Liver (tissue), 9 donors: ENCODE data around the gene THBS3. TPM values are rescaled to one million over a fixed set of nuclear protein-coding genes. Genes with fewer than 3 reads are reported as not detected.
A peak's percentile ranks its signal among the peaks of the same experiment; 100 is the strongest.
"Not testable (repeated sequence)": the region's sequence is repeated elsewhere in the genome, so short reads cannot be mapped to it uniquely, and the experiment has no call there.

Source experiments
- DNase-seq: peaks from one replicate; pipeline ENCODE4 v3.0.0-alpha.2; 2017; ENCODE audit warnings: low spot score
- H3K27ac ChIP-seq, 2 donors: one replicate each; pipeline ENCODE4 v1.7.0; 2013; ENCODE audit warnings: inconsistent platforms in 2 of 2, low read length in 2 of 2, control low read depth in 1 of 2, low read depth in 1 of 2, mild to moderate bottlenecking in 1 of 2
- H3K27me3 ChIP-seq, 4 donors: one replicate each; pipeline versions ENCODE4 v1.6.1 to v1.7.0; 2013; ENCODE audit warnings: low read length in 3 of 4, inconsistent platforms in 1 of 4, mild to moderate bottlenecking in 1 of 4, moderate library complexity in 1 of 4; ENCODE audit not compliant: control insufficient read depth in 4 of 4, insufficient read depth in 4 of 4
- H3K36me3 ChIP-seq, 4 donors: one replicate each; pipeline versions ENCODE4 v1.6.1 to v1.7.0; 2013; ENCODE audit warnings: low read length in 3 of 4, mild to moderate bottlenecking in 3 of 4, low read depth in 1 of 4, moderate library complexity in 1 of 4; ENCODE audit not compliant: control insufficient read depth in 4 of 4, insufficient read depth in 3 of 4
- H3K4me1 ChIP-seq, 4 donors: one replicate each; pipeline versions ENCODE4 v1.6.1 to v1.7.0; 2013; ENCODE audit warnings: low read length in 3 of 4, mild to moderate bottlenecking in 3 of 4, moderate library complexity in 1 of 4; ENCODE audit not compliant: control insufficient read depth in 4 of 4, insufficient read depth in 4 of 4
- H3K4me3 ChIP-seq, 3 donors: one replicate each; pipeline versions ENCODE4 v1.6.1 to v1.7.0; 2013; ENCODE audit warnings: low read length in 3 of 3, control low read depth in 1 of 3, low read depth in 1 of 3, mild to moderate bottlenecking in 1 of 3
- H3K9ac ChIP-seq, 2 donors: one replicate each; pipeline ENCODE4 v1.7.0; 2013; ENCODE audit warnings: low read length in 2 of 2, mild to moderate bottlenecking in 2 of 2, moderate library complexity in 2 of 2, control low read depth in 1 of 2, low read depth in 1 of 2
- H3K9me3 ChIP-seq, 4 donors: one replicate each; pipeline versions ENCODE4 v1.6.1 to v1.7.0; 2013; ENCODE audit warnings: low read length in 3 of 4; ENCODE audit not compliant: control insufficient read depth in 4 of 4
- EGR1 ChIP-seq, 2 donors: IDR thresholded peaks; 2 replicates each; pipeline ENCODE4 v1.6.1; 2016 to 2018; ENCODE audit warnings: antibody characterized with exemption in 2 of 2, low read depth in 2 of 2
- FOXA1 ChIP-seq: IDR thresholded peaks from 2 replicates; pipeline ENCODE4 v1.6.1; 2016; ENCODE audit warnings: antibody characterized with exemption
- FOXA2 ChIP-seq: IDR thresholded peaks from 2 replicates; pipeline ENCODE4 v1.6.1; 2016; ENCODE audit warnings: antibody characterized with exemption
- GABPA ChIP-seq, 2 donors: IDR thresholded peaks in 1 of 2; conservative IDR thresholded peaks in 1 of 2; 2 replicates each; pipeline ENCODE4 v1.6.1; 2016; ENCODE audit warnings: antibody characterized with exemption in 2 of 2, mild to moderate bottlenecking in 1 of 2, moderate library complexity in 1 of 2
- HNF4A ChIP-seq, 2 donors: conservative IDR thresholded peaks; 2 replicates each; pipeline ENCODE4 v1.6.1; 2016; ENCODE audit warnings: antibody characterized with exemption in 2 of 2, mild to moderate bottlenecking in 2 of 2
- HNF4G ChIP-seq: IDR thresholded peaks from 2 replicates; pipeline ENCODE4 v1.6.1; 2016; ENCODE audit warnings: antibody characterized with exemption
- RAD21 ChIP-seq, 2 donors: IDR thresholded peaks; 2 replicates each; pipeline ENCODE4 v1.6.1; 2016; ENCODE audit warnings: antibody characterized with exemption in 2 of 2, mild to moderate bottlenecking in 2 of 2
- YY1 ChIP-seq: IDR thresholded peaks from 2 replicates; pipeline ENCODE4 v1.6.1; 2016; ENCODE audit warnings: antibody characterized with exemption, mild to moderate bottlenecking
- WGBS: extraction: QIAGEN DNeasy Blood & Tissue Kit; methylation state at CpG from one replicate; pipeline ENCODE4 v1.1.7; 2013; 5-methylcytosine and 5-hydroxymethylcytosine counted together
- polyA plus RNA-seq, 2 donors: library from polyadenylated mRNA; stranded (reverse) in 1 of 2; unstranded in 1 of 2; fragments of 200-250 nt in 1 of 2; fragments of >200 nt in 1 of 2; fragmentation: Nextera tagmentation in 1 of 2; extraction: Ambion mirVana in 1 of 2; gene quantifications; one replicate each; pipeline versions ENCODE4 v1.2.1 to v1.2.3, GENCODE V29; 2013 to 2015
- total RNA-seq, 2 donors: library from RNA; depleted of rRNA; stranded (reverse); fragments of >200 nt; gene quantifications; one replicate each; pipeline ENCODE4 v1.2.3, GENCODE V29; 2014
- TF ChIP-seq, protein P1 (sequence below): fragments of 150-350 bp; IDR thresholded peaks from 2 replicates; pipeline ENCODE4 v1.5.1; 2017; ENCODE audit warnings: improper control_type of control experiment, low read depth, low read length; ENCODE audit not compliant: missing input control
- TF ChIP-seq, protein P2 (sequence below): IDR thresholded peaks from 2 replicates; pipeline ENCODE4 v1.6.1; 2016; ENCODE audit warnings: antibody characterized with exemption
- donor health status: healthy.
- donor health status: healthy.
- donor health status: healthy.
- donor health status: healthy.
- donor health status: healthy.

THBS3 gene
- total and polyA plus RNA-seq, 4 donors = 3.1 to 6.9 (median 4.2) TPM

DNA sequence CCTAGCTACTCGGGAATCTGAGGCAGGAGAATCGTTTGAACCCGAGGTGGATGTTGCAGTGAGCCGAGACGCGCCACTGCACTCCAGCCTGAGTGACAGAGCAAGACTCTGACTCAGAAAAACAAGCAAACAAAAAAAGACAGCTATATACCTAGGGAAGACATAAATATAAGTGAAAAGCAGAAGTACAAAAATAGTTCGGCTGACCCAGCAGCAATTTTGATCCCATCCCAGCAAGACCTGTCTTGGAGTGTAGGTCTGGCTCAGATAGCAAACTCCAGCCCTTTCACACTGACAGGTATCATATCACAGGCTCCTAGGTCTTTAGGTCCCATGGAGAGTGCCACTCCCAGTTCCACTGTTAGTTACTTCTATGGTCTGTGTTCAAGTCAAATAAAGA lies 15.3 kb upstream of the THBS3 start:
- Histone ChIP-seq H3K9me3 (no peaks in the 10 kb centered on the region), H3K4me1 (peaks cover 3 to 15% (median 10%) of the 10 kb centered on the region in 4 donors), H3K4me3 (no peak overlapping the region), H3K27ac (no peak overlapping the region), H3K9ac (no peak overlapping the region), H3K27me3 (no peaks in the 10 kb centered on the region), H3K36me3 (no peaks in the 10 kb centered on the region)
- TF ChIP-seq RAD21 (IDR thresholded peaks at IDR 0.05) (no peak), FOXA2 (no peak), YY1 (no peak), EGR1 (IDR thresholded peaks at IDR 0.05; ENCODE audit: low read depth in 2 of 2) (no peak)
- DNase-seq = no peak
- WGBS = 81% methylated on average over 7 of the region's 7 CpGs

DNA sequence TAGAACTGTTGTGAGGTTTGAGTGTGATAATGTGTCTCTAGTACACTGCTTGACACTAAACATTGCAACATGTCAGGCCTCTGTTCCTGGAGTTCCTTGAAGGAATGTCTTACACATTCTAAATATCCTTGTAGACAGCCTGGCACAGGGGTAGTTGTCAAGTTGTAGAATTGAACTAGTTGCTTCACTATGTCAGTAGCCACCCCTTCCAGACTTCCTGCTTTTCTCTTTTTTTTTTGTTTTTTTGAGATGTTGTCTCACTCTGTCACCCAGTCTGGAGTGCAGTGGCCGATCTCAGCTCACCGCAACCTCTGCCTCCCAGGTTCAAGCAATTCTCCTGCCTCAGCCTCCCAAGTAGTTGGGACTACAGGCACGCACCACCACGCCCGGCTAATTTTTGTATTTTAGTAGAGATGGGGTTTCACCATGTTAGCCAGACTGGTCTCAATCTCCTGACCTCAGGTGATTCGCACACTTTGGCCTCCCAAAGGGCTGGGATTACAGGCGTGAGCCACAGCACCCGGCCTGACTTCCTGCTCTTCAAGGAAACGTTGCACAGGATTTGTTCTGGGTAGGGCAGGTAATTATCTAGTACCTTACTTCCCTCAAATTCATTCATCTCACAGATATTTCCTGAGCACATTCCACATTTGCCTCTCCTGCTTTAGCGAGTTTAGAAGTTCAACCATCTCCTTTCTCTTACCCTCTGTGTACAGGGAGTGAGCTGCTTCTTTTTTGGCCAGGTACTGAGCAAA lies 12.7 kb upstream of the THBS3 start:
- H3K9me3 ChIP-seq, H3K4me3 ChIP-seq, H3K27ac ChIP-seq, H3K4me1 ChIP-seq, H3K36me3 ChIP-seq, DNase-seq, H3K9ac ChIP-seq, H3K27me3 ChIP-seq: not testable (repeated sequence)
- 87% methylated on average over 10 of the region's 10 CpGs for WGBS

DNA sequence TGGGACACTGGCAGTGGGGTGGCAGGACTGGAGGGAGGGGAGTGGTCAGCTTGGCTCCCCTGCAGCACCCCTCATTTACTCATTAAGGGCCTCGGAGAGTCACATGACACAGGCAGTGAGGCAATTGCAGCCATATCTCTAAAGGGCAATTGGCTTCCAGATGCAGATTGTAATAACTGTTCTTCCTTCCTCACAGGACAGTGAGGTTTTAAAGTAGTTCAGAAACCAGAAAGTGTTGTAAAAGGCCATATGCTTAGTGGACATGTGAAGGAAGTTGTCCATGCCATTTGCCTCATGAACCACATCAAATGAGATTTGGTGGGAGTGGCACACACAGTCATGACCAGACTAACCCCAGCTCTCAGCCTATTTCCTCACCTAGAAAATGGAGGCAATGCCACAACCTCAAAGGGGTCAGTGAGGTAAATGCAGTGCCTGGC lies 11.9 kb upstream of the THBS3 start:
- H3K27ac ChIP-seq = no peak overlapping the region
- H3K4me3 ChIP-seq = no peak overlapping the region
- H3K27me3 ChIP-seq = no peaks in the 10 kb centered on the region
- H3K36me3 ChIP-seq = no peaks in the 10 kb centered on the region
- no peak for DNase-seq
- WGBS = 13% methylated on average over 1 of the region's 1 CpG
- no peaks in the 10 kb centered on the region for H3K9me3 ChIP-seq
- peaks cover 0 to 3% (median 1%) of the 10 kb centered on the region in 4 donors for H3K4me1 ChIP-seq
- H3K9ac ChIP-seq = no peak overlapping the region
- no peak for TF ChIP-seq RAD21 (IDR thresholded peaks at IDR 0.05)
- TF ChIP-seq YY1 = peak; percentile 87
- no peak for TF ChIP-seq EGR1 (IDR thresholded peaks at IDR 0.05; ENCODE audit: low read depth in 2 of 2)
- TF ChIP-seq, protein P1, sequence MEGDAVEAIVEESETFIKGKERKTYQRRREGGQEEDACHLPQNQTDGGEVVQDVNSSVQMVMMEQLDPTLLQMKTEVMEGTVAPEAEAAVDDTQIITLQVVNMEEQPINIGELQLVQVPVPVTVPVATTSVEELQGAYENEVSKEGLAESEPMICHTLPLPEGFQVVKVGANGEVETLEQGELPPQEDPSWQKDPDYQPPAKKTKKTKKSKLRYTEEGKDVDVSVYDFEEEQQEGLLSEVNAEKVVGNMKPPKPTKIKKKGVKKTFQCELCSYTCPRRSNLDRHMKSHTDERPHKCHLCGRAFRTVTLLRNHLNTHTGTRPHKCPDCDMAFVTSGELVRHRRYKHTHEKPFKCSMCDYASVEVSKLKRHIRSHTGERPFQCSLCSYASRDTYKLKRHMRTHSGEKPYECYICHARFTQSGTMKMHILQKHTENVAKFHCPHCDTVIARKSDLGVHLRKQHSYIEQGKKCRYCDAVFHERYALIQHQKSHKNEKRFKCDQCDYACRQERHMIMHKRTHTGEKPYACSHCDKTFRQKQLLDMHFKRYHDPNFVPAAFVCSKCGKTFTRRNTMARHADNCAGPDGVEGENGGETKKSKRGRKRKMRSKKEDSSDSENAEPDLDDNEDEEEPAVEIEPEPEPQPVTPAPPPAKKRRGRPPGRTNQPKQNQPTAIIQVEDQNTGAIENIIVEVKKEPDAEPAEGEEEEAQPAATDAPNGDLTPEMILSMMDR = no peak

DNA sequence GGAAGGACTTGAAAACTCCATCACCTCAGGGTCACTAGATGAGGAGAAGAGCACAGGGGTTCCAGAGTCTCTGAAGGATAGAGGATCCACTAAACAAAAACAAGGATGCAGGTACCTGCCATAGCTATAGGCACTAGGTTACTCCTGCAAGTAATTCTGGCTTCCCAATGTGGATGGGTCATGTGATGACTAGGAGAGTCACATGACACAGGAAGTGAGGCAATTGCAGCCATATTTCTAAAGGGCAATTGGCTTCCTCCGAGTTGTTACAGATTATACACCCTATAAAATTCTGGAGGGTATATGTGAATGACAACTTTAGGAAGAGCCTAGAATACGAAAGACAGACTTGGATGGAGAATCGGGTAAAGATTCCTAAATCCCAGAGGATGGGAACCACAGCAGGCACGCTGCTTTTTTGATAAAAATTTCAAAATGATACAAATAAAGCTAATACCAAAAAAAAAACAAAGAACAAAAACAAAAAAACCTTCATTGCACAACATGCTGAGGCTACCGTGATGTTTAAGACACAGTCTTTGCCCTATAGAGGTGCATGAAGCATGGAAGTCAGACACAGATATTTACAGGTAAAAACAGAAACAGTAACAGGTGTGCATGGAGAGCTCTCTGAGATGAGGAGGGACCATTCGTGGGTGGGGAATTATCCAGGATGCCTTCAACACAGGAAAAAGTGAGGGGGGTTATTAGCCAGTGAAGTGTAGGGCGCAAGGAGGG lies 11.3 kb upstream of the THBS3 start:
- H3K27ac ChIP-seq = no peak overlapping the region
- H3K9ac ChIP-seq = no peak overlapping the region
- DNase-seq = no peak
- H3K4me3 ChIP-seq = peak overlapping the region in 1 of 3 donors; percentile 15
- H3K36me3 ChIP-seq = no peaks in the 10 kb centered on the region
- no peaks in the 10 kb centered on the region for H3K27me3 ChIP-seq
- peaks cover 0 to 3% (median 1%) of the 10 kb centered on the region in 4 donors for H3K4me1 ChIP-seq
- no peaks in the 10 kb centered on the region for H3K9me3 ChIP-seq
- WGBS = 38% methylated on average over 7 of the region's 7 CpGs
- no peak for TF ChIP-seq FOXA1
- TF ChIP-seq, protein P2, sequence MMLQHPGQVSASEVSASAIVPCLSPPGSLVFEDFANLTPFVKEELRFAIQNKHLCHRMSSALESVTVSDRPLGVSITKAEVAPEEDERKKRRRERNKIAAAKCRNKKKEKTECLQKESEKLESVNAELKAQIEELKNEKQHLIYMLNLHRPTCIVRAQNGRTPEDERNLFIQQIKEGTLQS = no peak
- TF ChIP-seq GABPA (IDR thresholded peaks at IDR 0.05 in 1 of 2, conservative IDR thresholded peaks at IDR 0.05 in 1 of 2) = peak in 1 of 2 donors; percentile 20
- no peak for TF ChIP-seq HNF4G
- TF ChIP-seq HNF4A (conservative IDR thresholded peaks at IDR 0.05) = no peak
- peak; percentile 99 for TF ChIP-seq YY1

DNA sequence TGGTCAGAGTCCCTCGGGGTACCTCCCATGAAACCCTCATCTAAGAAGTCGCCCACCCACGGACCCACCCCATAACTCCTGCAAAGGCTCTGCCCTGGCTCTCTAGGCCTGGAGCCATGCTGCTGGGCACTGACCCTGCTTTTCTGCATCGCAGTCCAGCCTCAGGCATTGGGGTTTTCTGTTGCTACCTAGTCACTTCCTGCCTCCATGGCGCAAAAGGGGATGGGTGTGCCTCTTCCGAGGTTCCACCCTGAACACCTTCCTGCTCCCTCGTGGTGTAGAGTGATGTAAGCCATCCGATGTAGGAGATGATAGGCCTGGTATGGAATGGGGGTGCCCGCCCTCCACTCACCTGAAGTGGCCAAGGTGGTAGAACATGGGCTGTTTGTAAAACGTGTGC lies 7.0 kb upstream of the THBS3 start:
- not testable (repeated sequence) for H3K9me3 ChIP-seq, H3K4me3 ChIP-seq, DNase-seq, H3K4me1 ChIP-seq, H3K36me3 ChIP-seq, H3K27ac ChIP-seq, H3K9ac ChIP-seq, H3K27me3 ChIP-seq
- WGBS = 87% methylated on average over 9 of the region's 10 CpGs

DNA sequence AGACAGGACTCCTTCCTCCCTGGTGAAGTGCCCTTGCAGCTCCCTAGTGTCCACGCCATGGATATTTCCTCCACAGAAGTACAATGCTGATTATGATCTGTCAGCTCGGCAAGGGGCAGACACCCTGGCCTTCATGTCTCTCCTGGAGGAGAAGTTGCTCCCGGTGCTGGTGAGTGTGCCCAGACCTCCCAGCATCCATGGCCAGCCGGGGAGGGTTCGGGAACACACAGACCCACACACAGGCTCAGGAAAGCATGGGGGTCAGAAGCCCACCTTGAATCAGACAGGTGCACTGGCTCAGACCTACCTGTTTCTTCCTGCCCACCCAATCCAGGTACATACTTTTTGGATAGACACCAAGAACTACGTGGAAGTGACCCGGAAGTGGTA lies 4.3 kb upstream of the THBS3 start:
- H3K9me3 ChIP-seq, DNase-seq, H3K9ac ChIP-seq, H3K4me3 ChIP-seq, H3K27ac ChIP-seq, H3K27me3 ChIP-seq, H3K36me3 ChIP-seq: not testable (repeated sequence)
- WGBS = 87% methylated on average over 7 of the region's 7 CpGs
- peaks cover 2 to 25% (median 22%) of the 10 kb centered on the region in 4 donors for H3K4me1 ChIP-seq
